Measurements from ENCODE around the gene TRIOBP. TPM values are rescaled to one million over a fixed set of nuclear protein-coding genes. Genes with fewer than 3 reads are reported as not detected.

The TRIOBP gene
- total RNA-seq, 1 donor from 2014 or later: 75.1 TPM

DNA sequence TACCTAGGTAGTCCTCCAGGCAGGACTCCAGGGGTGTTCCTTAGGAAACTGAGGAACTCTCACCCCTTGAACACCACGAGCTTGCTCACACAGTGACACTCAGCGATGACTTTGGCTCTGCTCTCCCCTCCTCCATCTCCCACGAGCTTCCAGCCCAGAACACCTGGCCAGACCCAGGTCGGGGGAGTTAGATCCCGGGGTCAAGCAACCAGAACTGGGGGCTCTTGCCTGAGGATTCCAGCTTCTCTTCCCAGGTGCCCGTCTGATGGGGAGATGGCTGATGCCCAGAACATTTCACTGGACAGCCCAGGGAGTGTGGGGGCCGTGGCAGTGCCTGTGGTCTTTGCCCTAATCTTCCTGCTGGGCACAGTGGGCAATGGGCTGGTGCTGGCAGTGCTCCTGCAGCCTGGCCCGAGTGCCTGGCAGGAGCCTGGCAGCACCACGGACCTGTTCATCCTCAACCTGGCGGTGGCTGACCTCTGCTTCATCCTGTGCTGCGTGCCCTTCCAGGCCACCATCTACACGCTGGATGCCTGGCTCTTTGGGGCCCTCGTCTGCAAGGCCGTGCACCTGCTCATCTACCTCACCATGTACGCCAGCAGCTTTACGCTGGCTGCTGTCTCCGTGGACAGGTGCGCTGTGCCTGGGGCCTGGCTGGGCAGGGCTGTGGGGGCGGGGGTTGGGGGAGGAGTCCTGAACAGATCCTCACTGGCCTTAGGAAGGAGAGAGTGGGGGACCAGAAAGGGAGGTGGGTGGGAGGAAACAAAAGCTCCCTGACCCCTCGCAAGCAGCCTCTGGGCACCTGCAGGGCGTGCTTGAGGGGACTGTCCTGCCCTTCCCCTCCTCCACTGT is 126.5 kb downstream of the TRIOBP start, which contains the start of gene GALR3:
TSS of gene GALR3 (plus strand) at position 249 of the 852 bp plus-strand sequence. CDS start at position 274, 25 bp downstream.
- TF ChIP-seq, protein P1, sequence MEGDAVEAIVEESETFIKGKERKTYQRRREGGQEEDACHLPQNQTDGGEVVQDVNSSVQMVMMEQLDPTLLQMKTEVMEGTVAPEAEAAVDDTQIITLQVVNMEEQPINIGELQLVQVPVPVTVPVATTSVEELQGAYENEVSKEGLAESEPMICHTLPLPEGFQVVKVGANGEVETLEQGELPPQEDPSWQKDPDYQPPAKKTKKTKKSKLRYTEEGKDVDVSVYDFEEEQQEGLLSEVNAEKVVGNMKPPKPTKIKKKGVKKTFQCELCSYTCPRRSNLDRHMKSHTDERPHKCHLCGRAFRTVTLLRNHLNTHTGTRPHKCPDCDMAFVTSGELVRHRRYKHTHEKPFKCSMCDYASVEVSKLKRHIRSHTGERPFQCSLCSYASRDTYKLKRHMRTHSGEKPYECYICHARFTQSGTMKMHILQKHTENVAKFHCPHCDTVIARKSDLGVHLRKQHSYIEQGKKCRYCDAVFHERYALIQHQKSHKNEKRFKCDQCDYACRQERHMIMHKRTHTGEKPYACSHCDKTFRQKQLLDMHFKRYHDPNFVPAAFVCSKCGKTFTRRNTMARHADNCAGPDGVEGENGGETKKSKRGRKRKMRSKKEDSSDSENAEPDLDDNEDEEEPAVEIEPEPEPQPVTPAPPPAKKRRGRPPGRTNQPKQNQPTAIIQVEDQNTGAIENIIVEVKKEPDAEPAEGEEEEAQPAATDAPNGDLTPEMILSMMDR (conservative IDR thresholded peaks at IDR 0.05; ENCODE audit: low read depth, low read length): no peak
- DNase-seq (ENCODE audit: low read depth): no peak
- H3K4me3 ChIP-seq (ENCODE audit: low read depth, low read length): no peak within 1 kb of the TSS

DNA sequence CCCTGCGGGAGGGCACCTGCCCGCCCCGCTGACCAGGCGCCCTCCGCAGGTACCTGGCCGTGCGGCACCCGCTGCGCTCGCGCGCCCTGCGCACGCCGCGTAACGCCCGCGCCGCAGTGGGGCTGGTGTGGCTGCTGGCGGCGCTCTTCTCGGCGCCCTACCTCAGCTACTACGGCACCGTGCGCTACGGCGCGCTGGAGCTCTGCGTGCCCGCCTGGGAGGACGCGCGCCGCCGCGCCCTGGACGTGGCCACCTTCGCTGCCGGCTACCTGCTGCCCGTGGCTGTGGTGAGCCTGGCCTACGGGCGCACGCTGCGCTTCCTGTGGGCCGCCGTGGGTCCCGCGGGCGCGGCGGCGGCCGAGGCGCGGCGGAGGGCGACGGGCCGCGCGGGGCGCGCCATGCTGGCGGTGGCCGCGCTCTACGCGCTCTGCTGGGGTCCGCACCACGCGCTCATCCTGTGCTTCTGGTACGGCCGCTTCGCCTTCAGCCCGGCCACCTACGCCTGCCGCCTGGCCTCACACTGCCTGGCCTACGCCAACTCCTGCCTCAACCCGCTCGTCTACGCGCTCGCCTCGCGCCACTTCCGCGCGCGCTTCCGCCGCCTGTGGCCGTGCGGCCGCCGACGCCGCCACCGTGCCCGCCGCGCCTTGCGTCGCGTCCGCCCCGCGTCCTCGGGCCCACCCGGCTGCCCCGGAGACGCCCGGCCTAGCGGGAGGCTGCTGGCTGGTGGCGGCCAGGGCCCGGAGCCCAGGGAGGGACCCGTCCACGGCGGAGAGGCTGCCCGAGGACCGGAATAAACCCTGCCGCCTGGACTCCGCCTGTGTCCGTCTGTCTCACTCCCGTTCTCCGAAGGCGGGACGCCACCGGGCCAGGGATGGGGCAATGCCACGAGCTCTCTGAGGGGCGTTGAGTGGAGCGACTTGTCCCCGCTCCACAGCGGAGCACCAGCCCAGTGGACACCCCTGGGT is 128.1 kb downstream of the TRIOBP start:
- no peak overlapping the region for H3K4me3 ChIP-seq (ENCODE audit: low read depth, low read length)
- DNase-seq (ENCODE audit: low read depth): no peak
- TF ChIP-seq, protein P1 (conservative IDR thresholded peaks at IDR 0.05; ENCODE audit: low read depth, low read length): no peak

Other genes starting within 250 kb of the TRIOBP start
- 0.07 TPM in 1 of 2 replicates, not detected in the other for gene MFNG, start 210.7 kb upstream of the TRIOBP start, total RNA-seq
- gene CARD10, start 177.6 kb upstream of the TRIOBP start, total RNA-seq: 60.0 and 63.8 TPM in 2 replicates
- 102 and 110 TPM in 2 replicates for gene CDC42EP1, start 136.6 kb upstream of the TRIOBP start, total RNA-seq
- not detected in 2 replicates for gene LGALS2, start 117.0 kb upstream of the TRIOBP start, total RNA-seq
- gene GGA1, start 88.2 kb upstream of the TRIOBP start, total RNA-seq: 43.8 and 49.6 TPM in 2 replicates
- 15.1 and 25.0 TPM in 2 replicates for gene SH3BP1, start 57.4 kb upstream of the TRIOBP start, total RNA-seq
- gene PDXP, start 38.3 kb upstream of the TRIOBP start, total RNA-seq: 21.0 and 42.3 TPM in 2 replicates
- gene LGALS1, start 21.4 kb upstream of the TRIOBP start, total RNA-seq: 1,711 and 1,833 TPM in 2 replicates
- gene NOL12, start 10.7 kb upstream of the TRIOBP start, total RNA-seq: 18.2 and 47.9 TPM in 2 replicates
- 29.1 and 36.0 TPM in 2 replicates for gene GCAT, start 110.9 kb downstream of the TRIOBP start, total RNA-seq
- gene GALR3, start 126.3 kb downstream of the TRIOBP start, total RNA-seq: not detected in 2 replicates
- 38.6 and 41.9 TPM in 2 replicates for gene ANKRD54, start 147.3 kb downstream of the TRIOBP start, total RNA-seq
- 333 and 418 TPM in 2 replicates for gene EIF3L, start 152.4 kb downstream of the TRIOBP start, total RNA-seq
- 74.8 and 79.2 TPM in 2 replicates for gene MICALL1, start 209.2 kb downstream of the TRIOBP start, total RNA-seq

Measured in epithelial cell of proximal tubule (primary cell).